Cardiac atrium fibroblast (primary cell): Measurements from ENCODE around the gene ZNF782. TPM values are rescaled to one million over a fixed set of nuclear protein-coding genes. Genes with fewer than 3 reads are reported as not detected.

Experiments used
- total RNA-seq: library from RNA; depleted of rRNA; stranded (reverse); fragments of >200 nt; gene quantifications from 2 replicates; pipeline ENCODE4 v1.2.3, GENCODE V29; 2015

The ZNF782 gene
- total RNA-seq = 0.72 and 3.6 TPM in 2 replicates

DNA sequence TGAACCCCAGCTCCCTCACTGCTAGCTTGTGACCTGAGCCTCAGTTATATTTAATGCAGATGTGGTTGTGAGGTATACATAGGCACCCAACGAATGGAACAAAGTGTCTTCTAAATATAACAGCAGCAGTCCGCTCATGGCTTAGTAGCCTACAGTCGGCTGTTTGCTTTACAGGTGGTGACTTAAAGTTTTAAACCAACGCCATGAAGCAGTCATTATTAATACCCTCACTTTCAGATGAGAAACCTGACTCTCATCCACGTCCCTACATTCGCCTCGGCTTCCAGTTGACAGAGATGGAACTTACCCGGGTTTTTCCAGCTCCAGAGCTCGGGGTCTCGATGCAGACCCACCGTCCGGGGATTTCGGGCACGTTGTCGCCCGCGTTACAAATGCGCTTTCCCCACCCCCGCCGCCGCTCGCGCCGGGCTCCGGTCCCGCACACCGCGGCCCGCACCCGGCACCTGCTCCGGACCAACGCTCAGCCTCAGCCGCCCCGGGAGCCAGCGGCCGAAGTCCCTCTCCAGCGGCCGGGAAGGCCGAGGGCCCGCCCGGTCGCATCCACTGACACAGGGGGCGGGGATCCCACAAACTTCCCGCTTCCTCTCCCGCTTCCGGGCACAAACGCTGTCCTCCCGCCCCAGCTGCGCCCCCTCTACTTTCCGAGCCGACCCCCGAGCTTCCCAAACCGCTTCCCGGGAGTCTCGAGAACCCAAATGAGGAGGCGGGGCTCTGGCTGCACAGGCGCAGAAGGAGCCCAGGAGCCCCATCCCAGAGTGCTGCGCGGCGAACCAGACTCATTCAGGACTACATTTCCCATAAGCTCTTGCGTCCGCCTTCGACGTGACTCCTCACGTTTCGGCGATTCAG, at the start of gene ZNF782:
TSS of gene ZNF782 (minus strand) at position 734 of the 870 bp plus-strand sequence. CDS start 2,553 bp downstream, outside the sequence.

Other genes starting within 250 kb of the ZNF782 start
- 4.9 and 7.5 TPM in 2 replicates for gene CDC14B, start 234.7 kb downstream of the ZNF782 start, total RNA-seq
- 5.8 and 42.6 TPM in 2 replicates for gene PRXL2C, start 199.2 kb downstream of the ZNF782 start, total RNA-seq
- gene ZNF510, start 76.4 kb downstream of the ZNF782 start, total RNA-seq = 7.0 and 11.7 TPM in 2 replicates
- not detected in 2 replicates for gene NUTM2G, start 74.3 kb upstream of the ZNF782 start, total RNA-seq
- gene CTSV, start 184.6 kb upstream of the ZNF782 start, total RNA-seq = 0.18 and 2.4 TPM in 2 replicates